Endothelial cell of umbilical vein (primary cell): ENCODE data around the gene C16orf74. TPM values are rescaled to one million over a fixed set of nuclear protein-coding genes. Genes with fewer than 3 reads are reported as not detected.

Source experiments
- BruUV-seq: library from RNA; stranded (reverse); fragments of 400-500 nt; replicated peaks from 2 replicates; lab custom pipeline; 2021; lab: Mats Ljungman, UMichigan
- CTCF ChIA-PET: fragments of 300-600, 350-600 bp; sonication (Branson Sonifier 250); formaldehyde crosslinking; loops from one replicate; lab custom pipeline; 2021; ENCODE audit warnings: antibody characterized with exemption, inconsistent platforms; lab: Charles Lee
- POLR2A ChIA-PET: fragments of 300-600, 350-600 bp; sonication (Branson Sonifier 250); formaldehyde crosslinking; loops from one replicate; lab custom pipeline; 2021; ENCODE audit warnings: antibody characterized with exemption, inconsistent platforms; lab: Charles Lee
- DNase-seq: peaks from one replicate; pipeline ENCODE4 v3.0.0-alpha.2; 2011; ENCODE audit warnings: low read depth, low spot score
- FAIRE-seq: peaks from 2 replicates; lab custom pipeline; 2011; peaks lifted over from hg19 to GRCh38; lab: Jason Lieb, UNC
- H2AFZ ChIP-seq: 2 replicates; pipeline ENCODE4 v1.6.0; 2012; ENCODE audit warnings: low read depth, low read length, control low read depth, inconsistent platforms
- H3K27ac ChIP-seq: 2 replicates; pipeline ENCODE4 v1.5.1; 2011; ENCODE audit warnings: low read depth, mild to moderate bottlenecking, control low read depth, low read length, moderate library complexity; ENCODE audit not compliant: insufficient read depth
- H3K27me3 ChIP-seq, 2 experiments: 2 replicates each; pipeline versions ENCODE4 v1.6.0 to v1.6.1; 2011; ENCODE audit warnings: low read length in 2 of 2, mixed read lengths in 1 of 2; ENCODE audit not compliant: control insufficient read depth in 2 of 2, insufficient read depth in 2 of 2
- H3K36me3 ChIP-seq, 2 experiments: 2 replicates in 1 of 2; 3 replicates in 1 of 2; pipeline ENCODE4 v1.5.1; 2011; ENCODE audit warnings: low read length in 2 of 2, mild to moderate bottlenecking in 1 of 2, moderate library complexity in 1 of 2; ENCODE audit not compliant: control insufficient read depth in 2 of 2, insufficient read depth in 2 of 2; ENCODE audit errors: extremely low read depth in 1 of 2
- H3K4me1 ChIP-seq: 3 replicates; pipeline ENCODE4 v1.5.1; 2011; ENCODE audit warnings: mild to moderate bottlenecking, low read length; ENCODE audit not compliant: control insufficient read depth, insufficient read depth; ENCODE audit errors: extremely low read depth
- H3K4me2 ChIP-seq: 2 replicates; pipeline ENCODE4 v1.6.1; 2011; ENCODE audit warnings: low read length, control low read depth, mixed read lengths; ENCODE audit not compliant: insufficient read depth
- H3K4me3 ChIP-seq, 3 experiments: fragments of 200-600 bp in 1 of 3; sonication (generic), shearing (Covaris generic) in 1 of 3; replicated peaks in 1 of 3; 2 replicates each; pipeline ENCODE4 v1.5.1; 2011 to 2016; ENCODE audit warnings: control low read depth in 3 of 3, low read length in 3 of 3, mild to moderate bottlenecking in 2 of 3, inconsistent platforms in 1 of 3, low read depth in 1 of 3, moderate library complexity in 1 of 3; ENCODE audit not compliant: insufficient read depth in 1 of 3
- H3K79me2 ChIP-seq: 2 replicates; pipeline ENCODE4 v1.6.0; 2012; ENCODE audit warnings: low read length, inconsistent platforms; ENCODE audit not compliant: control insufficient read depth, insufficient read depth
- H3K9ac ChIP-seq: replicated peaks from 2 replicates; pipeline ENCODE3; 2011; ENCODE audit warnings: low read length, control low read depth; ENCODE audit not compliant: insufficient read depth; ENCODE audit errors: extremely low read depth
- H3K9me1 ChIP-seq: replicated peaks from 3 replicates; pipeline ENCODE4 v1.6.0; 2011; ENCODE audit warnings: mild to moderate bottlenecking, low read length; ENCODE audit not compliant: control insufficient read depth, insufficient read depth; ENCODE audit errors: extremely low read depth
- H3K9me3 ChIP-seq: replicated peaks from 2 replicates; pipeline ENCODE4 v1.5.1; 2012; ENCODE audit warnings: low read length, inconsistent platforms; ENCODE audit not compliant: control insufficient read depth, insufficient read depth
- H4K20me1 ChIP-seq: replicated peaks from 2 replicates; pipeline ENCODE3; 2011; ENCODE audit warnings: mild to moderate bottlenecking, low read length; ENCODE audit not compliant: control insufficient read depth, insufficient read depth; ENCODE audit errors: extremely low read depth
- CTCF ChIP-seq, 2 donors: IDR thresholded peaks; 1 replicate in 1 of 2; 2 replicates in 1 of 2; pipeline ENCODE4 v1.5.1; 2011; ENCODE audit warnings: low read length in 2 of 2, mild to moderate bottlenecking in 2 of 2, moderate library complexity in 2 of 2, control low read depth in 1 of 2, inconsistent platforms in 1 of 2, low read depth in 1 of 2; ENCODE audit not compliant: insufficient read depth in 1 of 2; ENCODE audit errors: extremely low read depth in 1 of 2
- EZH2 ChIP-seq: IDR thresholded peaks from 2 replicates; pipeline ENCODE4 v1.6.1; 2012; ENCODE audit warnings: borderline replicate concordance, low read depth, mild to moderate bottlenecking, moderate library complexity, low read length, inconsistent platforms; ENCODE audit not compliant: severe bottlenecking
- FOS ChIP-seq: IDR thresholded peaks from 2 replicates; pipeline ENCODE4 v1.6.1; 2011; ENCODE audit warnings: mild to moderate bottlenecking, low read length, moderate library complexity, borderline replicate concordance; ENCODE audit not compliant: insufficient read depth
- GATA2 ChIP-seq: IDR thresholded peaks from 2 replicates; pipeline ENCODE4 v1.7.0; 2011; ENCODE audit warnings: low read depth, mild to moderate bottlenecking, moderate library complexity, mixed read lengths, low read length; ENCODE audit not compliant: insufficient read length, insufficient read depth
- JUN ChIP-seq: IDR thresholded peaks from 2 replicates; pipeline ENCODE4 v1.6.1; 2011; ENCODE audit warnings: borderline replicate concordance, low read depth; ENCODE audit not compliant: insufficient read length, insufficient read depth
- MAX ChIP-seq: IDR thresholded peaks from 2 replicates; pipeline ENCODE4 v1.6.1; 2011; ENCODE audit not compliant: insufficient read depth, insufficient read length
- MYC ChIP-seq: IDR thresholded peaks from one replicate; pipeline ENCODE4 v1.6.1; 2011; ENCODE audit warnings: mild to moderate bottlenecking, low read depth, low read length
- POLR2A ChIP-seq: IDR thresholded peaks from 2 replicates; pipeline ENCODE4 v1.6.1; 2012; ENCODE audit warnings: low read depth, mild to moderate bottlenecking, control low read depth, low read length
- POLR2AphosphoS5 ChIP-seq: IDR thresholded peaks from 2 replicates; pipeline ENCODE4 v1.6.1; 2012; ENCODE audit warnings: low read depth, mild to moderate bottlenecking, control low read depth, low read length, moderate library complexity; ENCODE audit not compliant: insufficient read depth
- dilution Hi-C: fragments of 300-500 bp; cut with MboI; formaldehyde crosslinking; loops from one replicate; pipeline ENCODE4 v1.15.0; 2019; ENCODE audit warnings: low sequenced_read_pairs; ENCODE audit not compliant: extremely low pct_ligation_motif_present
- intact Hi-C: fragments of 100-400 bp; cut with micrococcal nuclease; formaldehyde crosslinking; loops from one replicate; pipeline ENCODE4 v1.10.0; 2022
- polyA plus RNA-seq, 4 experiments: library from polyadenylated mRNA; depleted of rRNA in 3 of 4; stranded (reverse) in 3 of 4; unstranded in 1 of 4; fragments of >200 nt; gene quantifications; 2 replicates each; pipeline versions ENCODE4 v1.2.1 to v1.2.3, GENCODE V29; 2011 to 2012; ENCODE audit warnings: missing spikeins in 1 of 4
- total RNA-seq: library from RNA; stranded (reverse); gene quantifications from 2 replicates; pipeline ENCODE4 v1.2.3, GENCODE V29; 2021

The C16orf74 gene
- total and polyA plus RNA-seq, 2 donors (not counting 3 experiments of a cell fraction or from before 2014, with no cell fraction given), result 12.1 to 38.7 TPM

- intact Hi-C loops (no loop called here), dilution Hi-C loops (no loop called here)
- ChIA-PET POLR2A (no interaction called here), CTCF (no interaction called here)
- Histone ChIP-seq H3K4me2 (no peak overlapping the region), H3K27me3 (no peaks in the 10 kb centered on the region), H3K27ac (no peak overlapping the region), H2AFZ (no peak overlapping the region), H3K4me3 (no peak overlapping the region), H3K9me1 (no peaks in the 10 kb centered on the region), H4K20me1 (no peaks in the 10 kb centered on the region), H3K4me1 (peaks cover 7% of the 10 kb centered on the region), H3K79me2 (peaks cover 31% of the 10 kb centered on the region), H3K9me3 (no peaks in the 10 kb centered on the region), H3K9ac (no peak overlapping the region), H3K36me3 (peaks cover 12 to 38% of the 10 kb centered on the region in 2 experiments)
- DNase-seq (no peak), FAIRE-seq (no peak)
- no TSS peak for BruUV-seq
- TF ChIP-seq CTCF (IDR thresholded peaks at IDR 0.05; ENCODE audit: extremely low read depth in 1 of 2, insufficient read depth in 1 of 2, low read depth in 1 of 2, low read length in 2 of 2) (no peak), POLR2AphosphoS5 (no peak), MAX (no peak), GATA2 (no peak), EZH2 (no peak), MYC (no peak), FOS (no peak), POLR2A (no peak), JUN (no peak)
These were observed 32.5 kb upstream of the C16orf74 start for GRCh38 chr16:85783441-85783840.
